HG03045 (cell line): ENCODE data around the gene MUC5AC.
"Not testable (repeated sequence)": the region's sequence is repeated elsewhere in the genome, so short reads cannot be mapped to it uniquely, and the experiment has no call there.

Source experiments
- ATAC-seq: cut with Tn5 transposase; IDR thresholded peaks from one replicate; pipeline ENCODE4 v1.9.1; 2021; ENCODE audit warnings: mild to moderate bottlenecking, moderate library complexity; ENCODE audit not compliant: unreplicated experiment

The MUC5AC gene

GRCh38 chr11:1162491-1163311 is 4.9 kb downstream of the MUC5AC start:
- ATAC-seq: no peak

- ATAC-seq: no peak
Observed at GRCh38 chr11:1163321-1163910, 5.7 kb downstream of the MUC5AC start.

- no peak for ATAC-seq
Observed at GRCh38 chr11:1163911-1164735, 6.4 kb downstream of the MUC5AC start.

GRCh38 chr11:1164779-1165255 is 7.1 kb downstream of the MUC5AC start:
- not testable (repeated sequence) for ATAC-seq

- no peak for ATAC-seq
Observed at GRCh38 chr11:1165256-1166041, 7.7 kb downstream of the MUC5AC start.

GRCh38 chr11:1167256-1167655 is 9.5 kb downstream of the MUC5AC start:
- no peak for ATAC-seq

GRCh38 chr11:1167751-1168231 is 10.0 kb downstream of the MUC5AC start:
- ATAC-seq: no peak

- no peak for ATAC-seq
Observed at GRCh38 chr11:1168256-1168655, 10.5 kb downstream of the MUC5AC start.

GRCh38 chr11:1168721-1169161 is 11.0 kb downstream of the MUC5AC start:
- no peak for ATAC-seq

- no peak for ATAC-seq
Observed at GRCh38 chr11:1171223-1171984, 13.7 kb downstream of the MUC5AC start.

- ATAC-seq: no peak
Observed at GRCh38 chr11:1171985-1172728, 14.4 kb downstream of the MUC5AC start.

GRCh38 chr11:1172729-1173117 is 15.0 kb downstream of the MUC5AC start:
- no peak for ATAC-seq

- not testable (repeated sequence) for ATAC-seq
Observed at GRCh38 chr11:1173396-1173795, 15.6 kb downstream of the MUC5AC start.

- ATAC-seq: no peak
Observed at GRCh38 chr11:1174441-1175370, 17.0 kb downstream of the MUC5AC start.

GRCh38 chr11:1175461-1176223 is 17.9 kb downstream of the MUC5AC start:
- ATAC-seq: no peak

- ATAC-seq: no peak
Observed at GRCh38 chr11:1176224-1177019, 18.7 kb downstream of the MUC5AC start.
